G401.6 (cell line): ENCODE measurements around the gene TBC1D3G.
"Not testable (repeated sequence)": the region's sequence is repeated elsewhere in the genome, so short reads cannot be mapped to it uniquely, and the experiment has no call there.

Experiments
- FAIRE-seq: peaks from 2 replicates; lab custom pipeline; 2012; peaks lifted over from hg19 to GRCh38; lab: Jason Lieb, UNC

Gene TBC1D3G

DNA sequence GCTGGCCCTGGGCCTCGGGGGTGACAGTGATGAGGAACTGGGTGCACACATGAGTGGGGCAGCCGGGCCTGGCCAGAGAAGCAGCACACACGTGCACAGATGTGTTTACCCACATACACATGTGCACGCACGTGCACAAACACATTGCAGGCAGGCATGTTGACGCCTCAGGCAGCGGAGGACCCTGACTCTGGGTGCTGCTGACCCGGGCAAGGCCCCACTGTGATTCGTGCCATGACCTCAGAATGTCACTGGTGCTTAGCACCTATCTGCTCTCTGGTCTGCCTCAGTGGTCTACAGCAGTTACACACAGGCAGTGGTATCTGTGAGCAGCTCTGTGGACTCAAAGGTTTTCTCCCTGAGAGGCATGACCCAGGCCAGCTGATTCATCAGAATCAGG, at the start of gene TBC1D3G:
Gene TBC1D3G, plus strand, starts transcription at position 301 of the 400 bp plus-strand sequence. CDS start 1,528 bp downstream, outside the sequence.
- FAIRE-seq = not testable (repeated sequence)

DNA sequence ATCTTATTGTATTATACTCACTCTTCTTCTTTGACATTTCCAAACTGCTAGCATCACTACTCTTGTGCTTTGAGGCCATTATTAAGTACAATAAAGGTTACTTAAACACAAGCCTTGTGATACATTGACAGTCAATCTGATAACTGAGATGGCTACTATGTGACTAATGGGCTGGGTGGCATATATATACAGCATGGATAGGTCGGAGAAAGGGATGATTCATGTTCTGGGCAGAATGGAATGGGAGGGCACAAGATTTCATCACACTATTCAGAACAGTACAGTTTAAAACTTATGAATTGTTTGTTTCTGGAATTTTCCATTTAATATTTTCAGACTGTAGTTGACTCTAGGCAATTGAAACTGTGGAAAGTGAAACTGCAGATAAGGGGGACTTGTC, 40.4 kb upstream of the TBC1D3G start:
- FAIRE-seq = not testable (repeated sequence)

DNA sequence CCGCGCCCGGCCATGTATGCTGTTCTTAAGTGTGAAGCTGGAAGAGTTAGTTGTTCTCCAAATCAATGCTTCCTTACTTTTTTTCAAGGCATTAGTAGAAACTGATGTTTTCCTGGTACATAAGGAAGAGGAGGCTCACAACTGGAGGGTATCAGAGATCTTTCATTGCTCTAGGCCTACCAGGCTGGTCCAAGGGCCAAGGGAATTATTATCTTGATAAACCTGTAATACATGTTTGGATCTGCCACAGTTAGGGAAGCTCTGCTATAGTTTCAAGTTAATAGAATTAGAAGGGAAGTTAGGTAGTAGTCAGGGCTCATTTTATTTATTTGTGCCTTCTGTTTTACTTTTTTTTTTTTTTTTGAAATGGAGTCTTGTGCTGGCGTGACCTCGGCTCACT, 39.5 kb upstream of the TBC1D3G start:
- not testable (repeated sequence) for FAIRE-seq

DNA sequence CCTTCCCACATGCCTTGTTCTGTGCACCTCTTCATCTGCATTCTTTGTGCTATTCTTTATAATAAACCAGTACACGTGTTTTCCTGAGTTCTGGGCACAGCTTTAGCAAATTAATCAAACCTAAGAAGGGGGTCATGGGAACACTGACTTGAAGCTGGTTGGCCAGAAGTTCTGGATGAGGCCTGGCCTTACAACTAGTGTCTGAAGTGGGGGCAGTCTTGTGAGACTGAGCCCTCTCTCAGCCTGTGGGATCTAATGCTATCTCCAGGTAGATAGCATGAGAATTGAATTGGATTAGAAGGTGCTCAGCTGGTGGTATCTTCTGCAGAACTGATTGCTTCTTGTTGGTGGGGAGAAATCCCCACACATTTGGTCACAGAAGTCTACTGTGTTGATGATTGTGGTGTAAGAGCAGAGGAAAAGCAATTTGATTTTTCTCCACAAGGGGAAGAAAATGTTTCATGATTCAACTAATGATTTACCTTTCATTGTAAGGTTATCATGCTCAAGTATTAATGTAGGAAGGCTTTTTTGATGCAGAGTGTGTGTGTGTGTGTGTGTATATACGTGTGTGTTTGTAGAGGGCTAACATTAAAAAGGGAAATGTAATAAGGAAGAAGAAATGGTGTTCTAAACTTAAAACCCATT, 33.6 kb upstream of the TBC1D3G start:
- not testable (repeated sequence) for FAIRE-seq

DNA sequence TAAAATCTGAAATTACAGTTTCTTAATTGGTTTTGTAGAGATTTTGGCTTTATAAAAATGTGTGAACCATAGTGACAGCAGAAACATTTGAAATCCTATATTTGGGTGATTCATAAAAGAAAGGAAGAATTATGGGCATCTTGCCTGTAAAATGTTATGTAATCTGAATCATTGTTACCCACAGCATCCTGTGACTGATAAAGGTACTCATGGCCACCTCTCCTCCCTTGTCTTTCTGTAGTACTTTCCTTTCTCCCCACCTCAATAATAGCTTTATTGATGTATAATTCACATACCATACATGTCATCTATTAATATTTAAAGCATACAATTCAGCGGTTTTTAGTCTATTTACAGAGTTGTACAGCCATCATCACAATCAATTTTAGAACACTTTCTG, 28.5 kb upstream of the TBC1D3G start:
- FAIRE-seq = not testable (repeated sequence)

DNA sequence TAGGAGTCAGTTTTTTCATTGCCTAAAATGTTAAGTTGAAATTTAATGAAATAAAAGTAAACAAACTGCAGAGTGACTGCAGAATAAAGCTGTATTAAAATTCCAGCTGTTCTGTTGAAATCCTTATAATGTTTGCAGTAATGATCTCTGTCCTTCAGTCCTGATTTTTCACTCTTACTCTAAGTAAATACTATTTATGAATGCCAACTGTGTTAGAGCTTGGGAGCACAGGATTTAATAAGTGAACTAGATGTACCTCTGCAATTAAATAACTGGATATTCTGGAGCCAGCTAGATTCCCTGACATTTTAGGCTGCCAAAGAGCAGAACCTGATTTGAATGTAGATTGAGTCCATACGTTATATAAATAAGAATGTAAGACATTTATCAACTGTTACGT, 7.9 kb upstream of the TBC1D3G start:
- not testable (repeated sequence) for FAIRE-seq

DNA sequence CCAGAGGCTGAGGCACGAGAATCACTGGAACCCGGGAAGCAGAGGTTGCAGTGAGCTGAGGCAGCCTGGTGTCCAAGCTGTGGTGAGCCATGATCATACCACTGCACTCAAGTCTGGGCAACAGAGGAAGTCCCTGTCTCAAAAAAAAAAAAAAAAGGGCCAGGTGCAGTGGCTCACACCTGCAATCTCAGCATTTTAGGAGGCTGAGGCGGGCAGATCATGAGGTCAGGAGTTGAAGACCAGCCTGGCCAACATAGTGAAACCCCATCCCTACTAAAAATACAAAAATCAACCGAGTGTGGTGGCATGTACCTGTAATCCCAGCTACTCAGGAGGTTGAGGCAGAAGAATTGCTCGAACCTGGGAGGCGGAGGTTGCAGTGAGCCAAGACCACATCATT, 38.8 kb downstream of the TBC1D3G start:
- not testable (repeated sequence) for FAIRE-seq

DNA sequence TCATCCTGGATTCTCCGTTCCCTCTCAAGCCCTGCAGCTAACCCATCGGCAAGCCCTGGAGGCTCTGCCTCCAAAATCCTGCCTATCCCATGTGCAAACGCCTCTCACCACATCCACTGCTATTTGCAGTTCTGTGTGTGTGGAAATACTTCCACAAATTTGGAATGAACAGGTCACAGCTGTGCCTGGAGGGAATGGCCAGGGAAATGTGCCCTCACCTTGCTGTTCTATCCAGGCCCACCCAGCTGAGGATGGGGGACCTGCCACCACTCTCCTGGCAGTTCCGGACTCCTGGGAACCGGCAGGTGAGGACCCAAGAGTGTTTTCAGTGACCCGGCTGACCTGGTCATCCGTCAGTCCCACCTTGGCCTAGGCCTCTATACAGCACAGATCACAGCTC, 52.3 kb downstream of the TBC1D3G start:
- FAIRE-seq = not testable (repeated sequence)
